Activated CD4-positive, alpha-beta T cell treated with anti-CD3 and anti-CD28 coated beads for 24 hours (primary cell): ENCODE results near the gene TFAP2E.
"Not testable (repeated sequence)": the region's sequence is repeated elsewhere in the genome, so short reads cannot be mapped to it uniquely, and the experiment has no call there.

Experiments
- DNase-seq, 2 donors: peaks; one replicate each; pipeline ENCODE4 v3.0.0-alpha.2; 2020; ENCODE audit warnings: low read depth in 2 of 2

TFAP2E gene

DNA sequence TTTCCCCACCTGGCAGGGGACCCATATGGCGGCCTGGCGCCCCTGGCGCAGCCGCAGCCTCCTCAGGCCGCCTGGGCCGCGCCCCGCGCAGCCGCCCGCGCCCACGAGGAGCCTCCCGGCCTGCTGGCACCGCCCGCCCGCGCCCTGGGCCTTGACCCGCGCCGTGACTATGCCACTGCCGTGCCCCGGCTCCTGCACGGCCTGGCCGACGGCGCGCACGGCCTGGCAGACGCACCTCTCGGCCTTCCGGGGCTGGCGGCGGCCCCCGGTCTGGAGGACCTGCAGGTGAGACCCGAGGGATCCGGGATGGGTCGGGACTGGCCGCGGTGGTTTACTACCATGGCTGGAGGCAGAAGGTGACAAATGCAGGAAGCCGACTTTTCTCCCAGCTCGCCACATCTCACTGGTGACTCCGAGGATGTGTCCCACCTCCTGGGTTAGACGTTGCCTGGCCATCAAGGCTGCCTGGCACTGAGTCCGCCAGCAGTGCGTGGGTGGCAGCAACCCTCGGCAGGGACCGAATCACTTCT is 1.1 kb downstream of the TFAP2E start:
- no peak for DNase-seq

DNA sequence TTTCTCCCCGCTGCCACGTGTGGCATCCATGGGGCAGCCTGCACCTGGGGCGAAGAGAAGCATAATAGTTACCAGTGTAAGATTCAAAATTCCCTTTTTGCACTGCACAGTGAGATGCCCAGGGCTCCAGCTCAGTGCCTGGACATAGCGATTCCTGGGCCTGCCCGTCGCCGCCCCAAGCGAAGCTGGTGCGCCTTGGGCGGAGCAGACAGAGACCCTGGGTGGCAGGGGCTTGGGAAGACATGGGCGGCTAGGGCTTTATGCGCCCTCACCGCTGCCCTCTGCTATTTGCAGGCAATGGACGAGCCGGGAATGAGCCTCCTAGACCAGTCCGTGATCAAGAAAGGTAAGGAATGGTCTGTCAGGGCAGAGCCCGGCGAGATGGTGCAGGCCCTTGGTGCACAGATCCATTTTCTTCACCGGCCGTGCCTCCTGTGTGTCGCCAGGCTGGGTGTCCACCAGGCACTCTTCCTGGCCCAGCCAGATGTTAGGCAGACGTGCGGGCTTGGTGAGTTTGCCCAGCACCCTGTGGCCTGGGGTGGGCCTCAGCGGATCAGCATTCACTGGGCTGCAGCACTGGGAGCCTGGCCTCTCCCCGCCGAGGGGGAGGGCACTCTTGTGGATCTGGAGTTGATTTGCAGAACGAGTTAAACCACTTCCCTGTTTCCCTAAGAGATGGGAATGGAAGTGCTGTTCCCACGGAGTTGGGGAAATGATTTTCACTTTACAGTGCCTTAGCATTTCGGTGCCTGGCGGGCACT is 1.7 kb downstream of the TFAP2E start:
- no peak for DNase-seq

DNA sequence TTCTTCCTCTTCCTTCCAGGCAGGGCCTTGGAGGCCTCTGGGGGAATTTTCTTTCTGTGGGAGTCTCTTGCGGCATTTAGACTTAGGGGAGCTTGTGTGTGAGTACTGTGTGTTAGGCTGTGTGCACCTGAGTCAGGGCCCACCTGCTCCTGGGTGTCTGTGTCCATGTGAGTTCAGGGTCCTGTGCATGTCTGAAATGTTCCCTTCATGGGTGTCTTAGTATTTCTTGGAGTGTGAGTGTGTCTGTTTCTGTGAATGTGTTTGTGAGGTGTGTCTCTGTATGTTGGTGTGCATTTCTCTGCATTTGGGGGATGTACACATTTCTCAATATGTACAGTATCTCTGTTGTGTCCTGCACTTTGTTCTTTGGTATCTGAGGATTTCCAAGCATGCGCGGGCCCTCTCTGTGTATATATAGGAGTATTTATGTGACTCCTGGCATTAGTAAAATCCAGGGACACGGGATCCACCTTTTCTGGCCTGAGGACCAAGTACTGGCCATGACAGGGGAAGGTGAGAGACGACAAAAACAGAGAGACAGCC is 2.4 kb downstream of the TFAP2E start:
- no peak for DNase-seq

DNA sequence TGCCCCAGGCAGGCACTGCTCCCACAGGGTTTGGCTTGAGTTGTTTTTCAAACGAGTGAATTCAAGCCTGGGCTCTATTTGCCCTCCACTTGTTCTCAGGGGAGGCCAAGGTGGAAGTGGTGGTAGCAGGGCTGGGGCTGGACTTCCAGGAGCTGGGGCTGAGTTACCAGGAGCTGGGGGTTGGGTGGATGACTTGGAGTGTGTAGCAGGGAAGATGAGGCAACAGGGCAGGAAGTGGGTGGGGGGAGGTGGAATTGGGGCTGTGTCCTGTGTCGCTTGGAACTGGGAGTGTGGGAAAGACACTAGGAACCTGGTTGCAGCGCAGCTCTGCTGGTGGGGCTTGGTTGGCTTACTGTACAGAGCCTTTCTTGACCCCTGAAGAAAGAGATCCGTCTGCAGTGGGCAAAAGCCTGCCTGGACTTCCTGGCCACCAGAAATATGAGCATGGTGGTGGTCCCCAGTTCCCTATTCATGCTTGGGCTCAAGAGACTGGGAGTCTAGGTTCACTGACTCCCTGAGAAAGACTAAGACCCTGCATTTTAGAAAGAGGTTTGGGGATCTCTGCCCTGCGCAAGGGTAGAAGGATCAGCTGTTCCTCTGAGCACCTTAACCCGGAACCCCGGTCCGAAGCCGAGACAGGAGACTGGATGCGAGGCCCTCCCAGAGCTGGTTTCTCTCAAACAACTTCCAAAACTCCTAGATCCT is 3.1 kb downstream of the TFAP2E start:
- DNase-seq = no peak

DNA sequence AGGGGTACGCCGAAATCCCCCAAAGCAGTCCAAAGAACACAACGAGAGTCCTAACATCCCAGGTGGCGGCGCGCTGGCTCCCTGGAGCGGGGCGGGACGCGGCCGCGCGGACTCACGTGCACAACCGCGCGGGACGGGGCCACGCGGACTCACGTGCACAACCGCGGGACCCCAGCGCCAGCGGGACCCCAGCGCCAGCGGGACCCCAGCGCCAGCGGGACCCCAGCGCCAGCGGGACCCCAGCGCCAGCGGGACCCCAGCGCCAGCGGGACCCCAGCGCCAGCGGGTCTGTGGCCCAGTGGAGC is 3.6 kb downstream of the TFAP2E start:
- DNase-seq = not testable (repeated sequence)

DNA sequence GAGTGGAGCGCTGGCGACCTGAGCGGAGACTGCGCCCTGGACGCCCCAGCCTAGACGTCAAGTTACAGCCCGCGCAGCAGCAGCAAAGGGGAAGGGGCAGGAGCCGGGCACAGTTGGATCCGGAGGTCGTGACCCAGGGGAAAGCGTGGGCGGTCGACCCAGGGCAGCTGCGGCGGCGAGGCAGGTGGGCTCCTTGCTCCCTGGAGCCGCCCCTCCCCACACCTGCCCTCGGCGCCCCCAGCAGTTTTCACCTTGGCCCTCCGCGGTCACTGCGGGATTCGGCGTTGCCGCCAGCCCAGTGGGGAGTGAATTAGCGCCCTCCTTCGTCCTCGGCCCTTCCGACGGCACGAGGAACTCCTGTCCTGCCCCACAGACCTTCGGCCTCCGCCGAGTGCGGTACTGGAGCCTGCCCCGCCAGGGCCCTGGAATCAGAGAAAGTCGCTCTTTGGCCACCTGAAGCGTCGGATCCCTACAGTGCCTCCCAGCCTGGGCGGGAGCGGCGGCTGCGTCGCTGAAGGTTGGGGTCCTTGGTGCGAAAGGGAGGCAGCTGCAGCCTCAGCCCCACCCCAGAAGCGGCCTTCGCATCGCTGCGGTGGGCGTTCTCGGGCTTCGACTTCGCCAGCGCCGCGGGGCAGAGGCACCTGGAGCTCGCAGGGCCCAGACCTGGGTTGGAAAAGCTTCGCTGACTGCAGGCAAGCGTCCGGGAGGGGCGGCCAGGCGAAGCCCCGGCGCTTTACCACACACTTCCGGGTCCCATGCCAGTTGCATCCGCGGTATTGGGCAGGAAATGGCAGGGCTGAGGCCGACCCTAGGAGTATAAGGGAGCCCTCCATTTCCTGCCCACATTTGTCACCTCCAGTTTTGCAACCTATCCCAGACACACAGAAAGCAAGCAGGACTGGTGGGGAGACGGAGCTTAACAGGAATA is 4.2 kb downstream of the TFAP2E start:
- DNase-seq = no peak

DNA sequence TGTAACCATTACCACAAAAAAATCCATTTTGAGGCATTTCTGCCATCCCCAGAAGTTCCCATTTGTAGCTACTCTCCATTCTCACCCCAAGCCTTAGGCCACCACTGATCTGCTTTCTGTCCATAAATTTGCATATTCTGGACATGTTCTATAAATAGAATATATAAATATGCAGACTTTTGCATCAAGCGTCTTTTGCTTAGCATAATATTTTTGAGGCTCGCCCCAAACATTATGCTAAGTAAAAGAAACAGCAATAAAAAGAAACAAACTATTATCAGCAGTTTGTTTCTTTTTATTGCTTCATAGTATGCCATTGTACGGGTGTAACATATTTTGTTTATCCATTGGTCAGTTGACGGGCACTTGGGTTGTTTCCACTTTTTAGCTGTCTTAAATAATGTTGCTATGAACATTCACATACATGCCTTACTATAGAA is 7.9 kb downstream of the TFAP2E start:
- no peak for DNase-seq

DNA sequence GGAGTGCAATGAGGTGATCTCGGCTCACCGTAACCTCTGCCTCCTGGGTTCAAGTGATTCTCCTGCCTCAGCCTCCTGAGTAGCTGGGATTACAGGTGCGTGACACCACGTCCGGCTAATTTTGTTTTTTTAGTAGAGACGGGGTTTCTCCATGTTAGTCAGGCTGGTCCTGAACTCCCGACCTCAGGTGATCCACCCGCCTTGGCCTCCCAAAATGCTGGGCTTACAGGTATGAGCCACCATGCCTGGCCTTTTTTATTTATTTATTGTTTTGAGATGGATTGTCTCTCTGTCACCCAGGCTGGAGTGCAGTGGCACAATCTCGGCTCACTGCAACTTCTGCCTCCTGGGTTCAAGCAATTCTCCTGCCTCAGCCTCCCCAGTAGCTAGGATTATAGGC is 8.5 kb downstream of the TFAP2E start:
- DNase-seq = not testable (repeated sequence)

DNA sequence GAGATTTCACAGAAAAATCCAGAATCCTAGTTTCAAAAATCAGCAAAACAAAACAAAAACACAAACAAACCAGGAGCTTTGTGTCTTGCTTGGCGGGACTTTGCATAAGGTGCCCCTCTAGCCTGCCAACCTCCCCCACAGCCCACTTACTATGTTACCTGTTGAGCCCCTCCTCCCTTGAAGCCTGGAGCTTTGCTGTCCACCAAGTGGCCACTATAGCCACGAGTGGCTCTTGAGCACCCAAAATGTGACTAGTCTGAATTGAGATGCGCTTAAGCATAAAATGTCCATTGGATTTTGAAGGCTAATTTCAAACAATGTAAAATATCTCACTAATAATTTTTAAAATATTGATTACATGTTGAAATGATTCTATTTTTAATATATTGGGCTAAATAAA is 12.2 kb downstream of the TFAP2E start:
- DNase-seq = no peak

DNA sequence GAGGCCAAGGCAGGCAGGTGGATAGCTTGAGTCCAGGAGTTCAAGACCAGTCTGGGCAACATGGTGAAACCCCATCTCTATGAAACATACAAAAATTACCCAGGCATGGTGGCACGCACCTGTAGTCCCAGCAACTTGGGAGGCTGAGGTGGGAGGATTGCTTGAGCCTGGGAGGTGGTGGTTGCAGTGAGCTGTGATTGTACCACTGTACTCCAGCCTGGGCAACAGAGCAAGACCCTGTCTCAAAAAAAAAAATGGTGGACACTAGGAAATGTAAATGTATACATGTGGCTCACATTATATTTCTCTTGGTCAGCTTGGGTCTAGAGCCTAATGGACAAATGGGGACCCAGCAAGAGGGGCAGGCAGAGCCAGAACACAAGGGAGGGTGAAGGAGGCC is 12.7 kb downstream of the TFAP2E start:
- DNase-seq = not testable (repeated sequence)

DNA sequence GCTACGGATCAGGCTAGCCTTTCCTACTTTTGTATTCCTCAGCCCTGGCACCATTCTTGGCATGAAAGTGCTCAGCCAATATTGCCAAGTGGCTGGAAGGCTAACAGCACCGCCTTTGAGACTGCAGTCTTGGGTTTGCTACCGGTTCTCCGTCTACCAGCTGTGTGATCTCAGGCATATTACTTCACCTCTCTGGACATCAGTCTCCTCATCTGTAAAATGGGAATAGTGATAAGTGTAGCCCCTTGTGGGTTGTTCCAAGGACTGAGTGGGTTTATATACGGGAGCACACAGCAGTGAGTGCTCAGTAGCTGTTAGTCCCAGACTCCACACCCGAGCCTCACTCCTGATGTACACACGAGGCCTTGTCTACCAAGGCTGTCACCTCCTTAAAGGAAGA is 13.7 kb downstream of the TFAP2E start:
- no peak for DNase-seq

DNA sequence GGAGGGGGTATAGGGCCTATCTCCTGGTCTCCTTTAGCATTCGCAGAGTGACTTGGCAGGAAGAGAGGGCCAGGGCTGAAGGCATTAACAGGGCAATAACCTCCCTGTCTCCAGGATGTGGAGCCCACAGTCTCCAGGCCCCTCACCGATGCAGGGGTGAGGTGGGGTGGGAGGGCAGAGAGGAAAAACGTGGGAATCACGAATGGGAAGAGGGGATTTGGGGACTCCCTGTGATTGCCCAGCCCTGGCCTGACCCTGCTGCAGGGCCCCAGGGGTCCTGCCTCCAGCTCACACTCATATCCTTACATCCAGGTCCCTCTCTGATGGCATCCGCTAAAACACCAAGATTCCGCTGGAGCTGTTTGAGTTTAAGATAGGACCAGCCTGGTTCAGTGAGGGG is 14.6 kb downstream of the TFAP2E start:
- no peak for DNase-seq

DNA sequence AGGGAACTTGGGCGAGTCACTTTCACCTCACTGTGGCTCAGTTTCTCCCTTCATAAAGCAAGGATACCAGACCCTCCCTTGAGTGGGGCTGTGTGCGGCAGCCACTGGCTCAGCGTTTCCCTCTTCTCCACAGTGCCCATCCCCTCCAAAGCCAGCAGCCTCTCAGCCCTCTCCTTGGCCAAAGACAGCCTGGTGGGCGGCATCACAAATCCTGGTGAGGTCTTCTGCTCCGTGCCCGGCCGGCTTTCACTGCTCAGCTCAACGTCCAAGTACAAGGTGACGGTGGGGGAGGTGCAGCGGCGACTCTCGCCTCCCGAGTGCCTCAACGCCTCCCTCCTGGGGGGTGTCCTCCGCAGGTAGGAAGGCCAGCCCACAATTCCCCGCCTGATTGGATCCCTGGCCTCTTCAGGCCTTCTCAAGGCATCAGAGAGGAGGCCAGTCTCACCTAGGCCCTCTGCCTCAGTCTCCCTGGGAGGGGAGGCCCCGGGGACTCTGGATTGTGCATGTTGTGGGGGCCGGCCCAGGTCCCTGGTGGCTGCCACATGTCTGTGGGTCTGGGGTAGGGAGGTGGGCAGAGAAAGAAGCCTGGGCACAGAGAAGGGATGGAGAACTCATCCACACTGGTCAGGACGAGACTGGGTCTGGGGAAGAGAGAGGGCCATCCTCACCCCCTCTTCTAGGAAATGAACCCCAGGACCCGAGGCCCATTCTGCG is 15.2 kb downstream of the TFAP2E start:
- no peak for DNase-seq

DNA sequence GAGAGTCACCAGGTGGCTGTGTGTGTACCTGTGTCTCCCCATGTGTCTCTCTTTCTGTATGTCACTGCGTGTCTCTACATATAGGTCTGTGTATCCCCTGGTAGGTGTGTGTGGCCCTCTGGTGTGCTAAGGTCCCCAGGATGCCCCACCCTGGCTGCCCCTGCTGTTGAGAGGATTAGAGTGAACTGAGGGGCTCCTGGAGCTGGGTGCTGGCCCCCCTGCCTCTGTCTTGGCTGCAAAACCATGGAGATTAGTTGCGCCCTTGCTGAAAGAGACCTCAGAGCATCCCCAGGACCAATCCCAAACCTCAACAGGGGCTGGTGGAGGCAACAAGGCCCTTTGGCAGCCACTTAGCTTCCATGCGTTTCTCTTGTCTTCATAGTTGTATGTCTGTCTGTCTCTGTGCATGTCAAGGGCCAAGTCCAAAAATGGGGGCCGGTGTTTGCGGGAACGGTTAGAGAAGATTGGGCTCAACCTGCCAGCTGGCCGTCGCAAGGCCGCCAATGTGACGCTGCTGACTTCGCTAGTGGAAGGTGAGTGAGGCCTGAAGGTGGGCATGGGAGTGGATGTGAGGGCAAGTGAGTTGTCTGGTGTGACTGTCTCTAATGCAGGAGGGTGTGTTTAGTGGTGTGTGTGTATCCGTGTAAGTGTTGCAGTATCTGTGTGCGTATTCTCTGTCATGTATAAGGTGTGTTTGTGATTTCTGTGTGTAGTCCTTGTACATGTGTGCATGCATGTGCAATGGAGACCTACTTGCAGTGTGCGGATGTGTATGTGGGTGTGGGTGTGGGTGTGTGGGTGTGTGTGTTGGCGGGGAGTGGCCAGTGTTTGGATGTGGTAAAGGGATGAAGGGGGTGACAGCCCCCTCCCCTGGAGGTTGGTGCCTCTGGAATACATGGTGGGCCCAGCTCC is 16.7 kb downstream of the TFAP2E start:
- DNase-seq = no peak

DNA sequence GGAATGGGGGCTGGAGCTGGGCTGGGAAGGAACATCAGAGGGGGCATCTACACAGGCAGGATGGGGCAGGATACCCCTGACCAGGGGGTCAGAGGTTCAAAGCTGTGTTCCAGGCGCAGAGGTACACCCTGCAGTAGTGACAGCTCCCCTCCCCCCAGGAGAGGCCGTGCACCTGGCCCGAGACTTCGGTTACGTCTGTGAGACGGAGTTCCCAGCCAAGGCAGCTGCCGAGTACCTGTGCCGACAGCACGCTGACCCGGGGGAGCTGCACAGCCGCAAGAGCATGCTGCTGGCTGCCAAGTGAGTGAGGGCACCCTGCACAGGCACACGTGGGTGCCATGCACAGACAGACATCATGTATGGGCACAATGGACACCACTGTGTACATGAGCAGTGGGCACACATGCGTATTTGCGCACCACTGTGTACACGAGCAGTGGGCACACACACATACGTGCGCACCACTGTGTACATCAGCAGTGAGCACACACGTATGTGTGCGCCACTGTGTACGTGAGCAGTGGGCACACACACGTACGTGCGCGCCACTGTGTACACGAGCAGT is 17.4 kb downstream of the TFAP2E start:
- no peak for DNase-seq

DNA sequence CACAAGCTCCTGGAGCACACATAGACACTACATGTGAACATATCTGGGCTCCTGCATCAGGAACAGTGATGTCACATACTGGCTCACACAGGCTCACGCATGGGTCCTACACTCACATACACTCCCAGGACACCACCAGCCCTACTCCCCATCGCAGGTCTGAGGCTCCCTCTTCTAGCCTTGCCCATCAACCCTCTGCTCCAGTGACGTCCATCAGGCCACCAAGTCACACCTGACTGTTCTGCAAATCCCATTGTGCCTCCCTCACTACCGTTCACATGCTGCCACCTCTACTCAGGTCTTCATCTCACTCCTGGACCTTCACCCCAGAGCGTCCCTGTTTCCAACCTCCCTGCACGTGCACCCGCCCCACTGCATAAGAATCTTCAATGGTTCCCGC is 18.1 kb downstream of the TFAP2E start:
- DNase-seq = no peak

DNA sequence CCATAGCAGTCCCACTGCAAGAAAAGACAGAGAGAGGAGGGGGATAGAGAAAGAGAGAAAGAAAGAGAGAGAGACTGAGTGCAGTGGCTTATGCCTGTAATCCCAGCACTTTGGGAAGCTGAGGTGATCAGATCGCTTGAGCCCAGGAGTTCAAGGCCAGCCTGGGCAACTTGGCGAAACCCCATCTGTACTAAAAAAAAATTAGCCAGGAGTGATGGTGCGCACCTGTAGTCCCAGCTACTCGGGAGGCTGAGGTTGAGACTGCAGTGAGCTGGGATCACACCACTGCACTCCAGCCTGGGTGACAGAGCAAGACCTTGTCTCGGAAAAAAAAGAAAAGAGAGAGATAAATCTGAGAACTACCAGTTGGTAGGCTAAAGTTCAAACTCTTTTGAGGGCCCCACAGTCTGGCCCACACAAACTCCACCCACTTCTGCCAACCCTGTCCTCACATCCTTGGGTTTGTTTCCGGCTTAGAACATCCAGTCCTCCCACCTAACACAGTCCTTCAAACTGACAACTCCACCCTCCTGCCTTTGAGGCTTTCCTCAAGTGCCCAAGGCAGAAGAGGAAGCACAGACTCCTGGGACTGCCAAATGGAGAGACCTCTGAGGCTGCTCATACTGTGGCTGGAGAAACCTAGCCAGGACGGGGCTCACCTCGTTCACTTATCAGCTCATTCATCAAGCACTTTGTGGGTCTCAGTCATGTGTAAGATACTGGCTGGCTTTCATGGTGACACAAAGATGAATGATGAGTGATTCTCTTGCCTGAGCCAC is 20.1 kb downstream of the TFAP2E start:
- DNase-seq = no peak

DNA sequence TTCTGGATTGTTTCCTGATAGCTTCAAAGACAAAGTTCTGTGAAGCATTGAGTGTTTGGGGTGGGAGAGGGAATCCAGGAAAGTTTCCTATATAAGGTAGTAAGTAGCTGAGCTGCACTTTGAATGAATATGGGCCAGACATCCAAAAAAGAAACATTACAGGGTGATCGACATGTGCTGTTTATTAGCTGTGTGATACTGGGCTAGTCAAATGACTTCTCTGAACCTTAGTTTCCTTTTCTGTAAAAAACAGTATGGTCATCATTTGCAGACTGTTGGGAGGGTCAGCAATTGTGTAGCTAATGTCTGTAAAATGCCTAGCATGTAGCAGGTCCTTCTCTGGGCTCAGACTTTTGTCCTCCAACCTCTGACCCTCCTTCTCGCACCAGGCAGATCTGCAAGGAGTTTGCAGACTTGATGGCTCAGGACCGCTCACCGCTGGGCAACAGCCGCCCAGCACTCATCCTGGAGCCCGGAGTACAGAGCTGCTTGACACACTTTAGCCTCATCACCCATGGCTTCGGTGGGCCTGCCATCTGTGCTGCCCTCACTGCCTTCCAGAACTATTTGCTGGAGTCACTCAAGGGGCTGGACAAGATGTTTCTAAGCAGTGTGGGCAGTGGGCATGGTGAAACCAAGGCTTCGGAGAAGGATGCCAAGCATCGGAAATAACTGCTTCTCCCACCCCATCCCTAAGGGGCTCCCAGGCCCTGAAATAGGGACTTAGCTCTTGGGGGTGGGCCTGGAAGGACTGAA is 21.1 kb downstream of the TFAP2E start:
- DNase-seq = no peak
